ENCODE data around the gene SMARCB1.
A peak's percentile ranks its signal among the peaks of the same experiment; 100 is the strongest.

The SMARCB1 gene

DNA sequence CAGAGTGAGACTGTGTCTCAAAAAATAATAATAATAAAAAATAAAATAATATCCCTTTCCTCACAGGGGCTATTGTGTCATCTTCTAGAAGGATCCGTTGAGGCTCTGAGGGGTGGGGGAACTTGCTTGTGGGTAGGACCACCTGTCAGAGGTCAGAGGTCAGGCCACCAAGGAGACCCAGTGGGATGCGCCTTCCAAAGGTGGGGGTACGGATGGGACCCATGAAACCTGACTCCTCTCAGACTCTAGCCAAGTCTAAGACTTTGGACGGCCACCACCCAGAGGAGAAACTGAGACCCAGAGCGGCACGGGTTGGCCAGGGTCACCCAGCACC, 14.5 kb upstream of the SMARCB1 start:
- Histone ChIP-seq H3K27me3 (ENCODE audit: insufficient read depth, poor library complexity, severe bottlenecking) (no peaks in the 10 kb centered on the region), H3K4me3 (ENCODE audit: severe bottlenecking) (peak overlapping the region; percentile 37), H3K27ac (ENCODE audit: poor library complexity, severe bottlenecking) (no peak overlapping the region), H3K36me3 (ENCODE audit: low read depth) (no peaks in the 10 kb centered on the region), H3K4me1 (ENCODE audit: insufficient read depth, poor library complexity, severe bottlenecking) (no peaks in the 10 kb centered on the region), H3K9me3 (ENCODE audit: severe bottlenecking) (no peaks in the 10 kb centered on the region)
- TF ChIP-seq, protein P1, sequence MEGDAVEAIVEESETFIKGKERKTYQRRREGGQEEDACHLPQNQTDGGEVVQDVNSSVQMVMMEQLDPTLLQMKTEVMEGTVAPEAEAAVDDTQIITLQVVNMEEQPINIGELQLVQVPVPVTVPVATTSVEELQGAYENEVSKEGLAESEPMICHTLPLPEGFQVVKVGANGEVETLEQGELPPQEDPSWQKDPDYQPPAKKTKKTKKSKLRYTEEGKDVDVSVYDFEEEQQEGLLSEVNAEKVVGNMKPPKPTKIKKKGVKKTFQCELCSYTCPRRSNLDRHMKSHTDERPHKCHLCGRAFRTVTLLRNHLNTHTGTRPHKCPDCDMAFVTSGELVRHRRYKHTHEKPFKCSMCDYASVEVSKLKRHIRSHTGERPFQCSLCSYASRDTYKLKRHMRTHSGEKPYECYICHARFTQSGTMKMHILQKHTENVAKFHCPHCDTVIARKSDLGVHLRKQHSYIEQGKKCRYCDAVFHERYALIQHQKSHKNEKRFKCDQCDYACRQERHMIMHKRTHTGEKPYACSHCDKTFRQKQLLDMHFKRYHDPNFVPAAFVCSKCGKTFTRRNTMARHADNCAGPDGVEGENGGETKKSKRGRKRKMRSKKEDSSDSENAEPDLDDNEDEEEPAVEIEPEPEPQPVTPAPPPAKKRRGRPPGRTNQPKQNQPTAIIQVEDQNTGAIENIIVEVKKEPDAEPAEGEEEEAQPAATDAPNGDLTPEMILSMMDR (IDR thresholded peaks at IDR 0.05; ENCODE audit: poor library complexity, severe bottlenecking) = no peak
- no peak for DNase-seq (ENCODE audit: low spot score)
- ATAC-seq (ENCODE audit: low read depth) = no peak

GRCh38 chr22:23772649-23773473, 13.9 kb upstream of the SMARCB1 start, which contains the start of gene MMP11:
Gene MMP11 (plus strand): TSS chr22:23772849. CDS start chr22:23772871, 22 bp downstream.
- ATAC-seq (ENCODE audit: low read depth) = 0 out of 3 replicates have a peak, but pooled peaks have one; percentile 14
- Histone ChIP-seq H3K36me3 (ENCODE audit: low read depth) (no peaks in the 10 kb centered on the region), H3K27me3 (ENCODE audit: insufficient read depth, poor library complexity, severe bottlenecking) (no peaks in the 10 kb centered on the region), H3K4me1 (ENCODE audit: insufficient read depth, poor library complexity, severe bottlenecking) (no peaks in the 10 kb centered on the region), H3K27ac (ENCODE audit: poor library complexity, severe bottlenecking) (no peak within 1 kb of the TSS), H3K4me3 (ENCODE audit: severe bottlenecking) (peak within 1 kb of the TSS; percentile 37), H3K9me3 (ENCODE audit: severe bottlenecking) (no peaks in the 10 kb centered on the region)
- DNase-seq (ENCODE audit: low spot score) = no peak
- TF ChIP-seq, protein P1 (IDR thresholded peaks at IDR 0.05; ENCODE audit: poor library complexity, severe bottlenecking) = peak; percentile 21

- DNase-seq (ENCODE audit: low spot score) (no peak), ATAC-seq (ENCODE audit: low read depth) (0 out of 3 replicates have a peak, but pooled peaks have one; percentile 10)
- Histone ChIP-seq H3K27me3 (ENCODE audit: insufficient read depth, poor library complexity, severe bottlenecking) (no peaks in the 10 kb centered on the region), H3K27ac (ENCODE audit: poor library complexity, severe bottlenecking) (no peak overlapping the region), H3K9me3 (ENCODE audit: severe bottlenecking) (no peaks in the 10 kb centered on the region), H3K4me3 (ENCODE audit: severe bottlenecking) (no peak overlapping the region), H3K4me1 (ENCODE audit: insufficient read depth, poor library complexity, severe bottlenecking) (no peaks in the 10 kb centered on the region), H3K36me3 (ENCODE audit: low read depth) (no peaks in the 10 kb centered on the region)
- TF ChIP-seq, protein P1 (IDR thresholded peaks at IDR 0.05; ENCODE audit: poor library complexity, severe bottlenecking) = no peak
Observed at GRCh38 chr22:23773483-23774113, 13.2 kb upstream of the SMARCB1 start.

GRCh38 chr22:23774114-23774921, 12.4 kb upstream of the SMARCB1 start:
- TF ChIP-seq, protein P1 (IDR thresholded peaks at IDR 0.05; ENCODE audit: poor library complexity, severe bottlenecking) = no peak
- Histone ChIP-seq H3K4me3 (ENCODE audit: severe bottlenecking) (no peak overlapping the region), H3K27me3 (ENCODE audit: insufficient read depth, poor library complexity, severe bottlenecking) (no peaks in the 10 kb centered on the region), H3K36me3 (ENCODE audit: low read depth) (no peaks in the 10 kb centered on the region), H3K4me1 (ENCODE audit: insufficient read depth, poor library complexity, severe bottlenecking) (no peaks in the 10 kb centered on the region), H3K9me3 (ENCODE audit: severe bottlenecking) (no peaks in the 10 kb centered on the region), H3K27ac (ENCODE audit: poor library complexity, severe bottlenecking) (no peak overlapping the region)
- DNase-seq (ENCODE audit: low spot score) (no peak), ATAC-seq (ENCODE audit: low read depth) (no peak)

Measured in RWPE2 (cell line).